ENCODE results near the gene CALB2. TPM values are rescaled to one million over a fixed set of nuclear protein-coding genes. Genes with fewer than 3 reads are reported as not detected.

Gene CALB2
- polyA plus RNA-seq, 2 of the 4 experiments (the other 2 are of a cell fraction) = 3.7 to 6.4 TPM

GRCh38 chr16:71364133-71364681 is 5.7 kb downstream of the CALB2 start (continued):
- TF ChIP-seq, protein P1, sequence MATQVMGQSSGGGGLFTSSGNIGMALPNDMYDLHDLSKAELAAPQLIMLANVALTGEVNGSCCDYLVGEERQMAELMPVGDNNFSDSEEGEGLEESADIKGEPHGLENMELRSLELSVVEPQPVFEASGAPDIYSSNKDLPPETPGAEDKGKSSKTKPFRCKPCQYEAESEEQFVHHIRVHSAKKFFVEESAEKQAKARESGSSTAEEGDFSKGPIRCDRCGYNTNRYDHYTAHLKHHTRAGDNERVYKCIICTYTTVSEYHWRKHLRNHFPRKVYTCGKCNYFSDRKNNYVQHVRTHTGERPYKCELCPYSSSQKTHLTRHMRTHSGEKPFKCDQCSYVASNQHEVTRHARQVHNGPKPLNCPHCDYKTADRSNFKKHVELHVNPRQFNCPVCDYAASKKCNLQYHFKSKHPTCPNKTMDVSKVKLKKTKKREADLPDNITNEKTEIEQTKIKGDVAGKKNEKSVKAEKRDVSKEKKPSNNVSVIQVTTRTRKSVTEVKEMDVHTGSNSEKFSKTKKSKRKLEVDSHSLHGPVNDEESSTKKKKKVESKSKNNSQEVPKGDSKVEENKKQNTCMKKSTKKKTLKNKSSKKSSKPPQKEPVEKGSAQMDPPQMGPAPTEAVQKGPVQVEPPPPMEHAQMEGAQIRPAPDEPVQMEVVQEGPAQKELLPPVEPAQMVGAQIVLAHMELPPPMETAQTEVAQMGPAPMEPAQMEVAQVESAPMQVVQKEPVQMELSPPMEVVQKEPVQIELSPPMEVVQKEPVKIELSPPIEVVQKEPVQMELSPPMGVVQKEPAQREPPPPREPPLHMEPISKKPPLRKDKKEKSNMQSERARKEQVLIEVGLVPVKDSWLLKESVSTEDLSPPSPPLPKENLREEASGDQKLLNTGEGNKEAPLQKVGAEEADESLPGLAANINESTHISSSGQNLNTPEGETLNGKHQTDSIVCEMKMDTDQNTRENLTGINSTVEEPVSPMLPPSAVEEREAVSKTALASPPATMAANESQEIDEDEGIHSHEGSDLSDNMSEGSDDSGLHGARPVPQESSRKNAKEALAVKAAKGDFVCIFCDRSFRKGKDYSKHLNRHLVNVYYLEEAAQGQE (IDR thresholded peaks at IDR 0.05) = no peak
- no peak for TF ChIP-seq ESRRA (IDR thresholded peaks at IDR 0.05; ENCODE audit: borderline replicate concordance, low read length)
- TF ChIP-seq, protein P2, sequence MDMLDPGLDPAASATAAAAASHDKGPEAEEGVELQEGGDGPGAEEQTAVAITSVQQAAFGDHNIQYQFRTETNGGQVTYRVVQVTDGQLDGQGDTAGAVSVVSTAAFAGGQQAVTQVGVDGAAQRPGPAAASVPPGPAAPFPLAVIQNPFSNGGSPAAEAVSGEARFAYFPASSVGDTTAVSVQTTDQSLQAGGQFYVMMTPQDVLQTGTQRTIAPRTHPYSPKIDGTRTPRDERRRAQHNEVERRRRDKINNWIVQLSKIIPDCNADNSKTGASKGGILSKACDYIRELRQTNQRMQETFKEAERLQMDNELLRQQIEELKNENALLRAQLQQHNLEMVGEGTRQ (IDR thresholded peaks at IDR 0.05) = no peak
- TF ChIP-seq, protein P3, sequence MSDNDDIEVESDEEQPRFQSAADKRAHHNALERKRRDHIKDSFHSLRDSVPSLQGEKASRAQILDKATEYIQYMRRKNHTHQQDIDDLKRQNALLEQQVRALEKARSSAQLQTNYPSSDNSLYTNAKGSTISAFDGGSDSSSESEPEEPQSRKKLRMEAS (IDR thresholded peaks at IDR 0.05) = no peak
- no peak for TF ChIP-seq RNF2 (IDR thresholded peaks at IDR 0.05; ENCODE audit: borderline replicate concordance, low read depth)

- Histone ChIP-seq H3K4me2 (no peak overlapping the region), H3K4me3 (no peak overlapping the region), H3K9me3 (no peaks in the 10 kb centered on the region), H3K27ac (no peak overlapping the region), H3K4me1 (peaks cover 11% of the 10 kb centered on the region)
- TF ChIP-seq HEYL (CRISPR knock-in tag; IDR thresholded peaks at IDR 0.05) (no peak), NR3C1 (IDR thresholded peaks at IDR 0.05) (no peak), ELK1 (IDR thresholded peaks at IDR 0.05; ENCODE audit: low read depth, low read length) (no peak), ZNF302 (CRISPR knock-in tag; IDR thresholded peaks at IDR 0.05) (no peak), POLR2AphosphoS2 (conservative IDR thresholded peaks at IDR 0.05; ENCODE audit: low read length) (no peak), HOXB5 (CRISPR knock-in tag; IDR thresholded peaks at IDR 0.05) (no peak), BHLHE40 (IDR thresholded peaks at IDR 0.05; ENCODE audit: low read depth, low read length) (no peak), RARB (CRISPR knock-in tag; IDR thresholded peaks at IDR 0.05) (no peak), SMC3 (IDR thresholded peaks at IDR 0.05) (no peak), RCOR1 (IDR thresholded peaks at IDR 0.05; ENCODE audit: low read depth, low read length) (no peak), ZC3H11A (IDR thresholded peaks at IDR 0.05) (no peak), EHMT2 (IDR thresholded peaks at IDR 0.05; ENCODE audit: low read depth) (no peak), MYC (IDR thresholded peaks at IDR 0.05; ENCODE audit: borderline replicate concordance, low read length) (no peak), ZFP36 (IDR thresholded peaks at IDR 0.05; ENCODE audit: borderline replicate concordance, partially characterized antibody) (no peak), HOXA7 (CRISPR knock-in tag; IDR thresholded peaks at IDR 0.05) (no peak), KDM1A (IDR thresholded peaks at IDR 0.05; ENCODE audit: low read depth) (no peak)
- TF ChIP-seq, protein P2 (IDR thresholded peaks at IDR 0.05) = no peak
- TF ChIP-seq, protein P4, sequence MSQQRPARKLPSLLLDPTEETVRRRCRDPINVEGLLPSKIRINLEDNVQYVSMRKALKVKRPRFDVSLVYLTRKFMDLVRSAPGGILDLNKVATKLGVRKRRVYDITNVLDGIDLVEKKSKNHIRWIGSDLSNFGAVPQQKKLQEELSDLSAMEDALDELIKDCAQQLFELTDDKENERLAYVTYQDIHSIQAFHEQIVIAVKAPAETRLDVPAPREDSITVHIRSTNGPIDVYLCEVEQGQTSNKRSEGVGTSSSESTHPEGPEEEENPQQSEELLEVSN (IDR thresholded peaks at IDR 0.05; ENCODE audit: borderline replicate concordance, low read depth) = no peak
- ATAC-seq (no peak), FAIRE-seq (no peak), DNase-seq (ENCODE audit: low read depth in 1 of 2, low spot score in 1 of 2) (no peak)
- WGBS (ENCODE audit: missing lambda C conversion rate) = 63% methylated on average over 10 of the region's 10 CpGs
- POLR2A ChIA-PET = no interaction called here
- CTCF ChIA-PET = interaction anchor here (2.0 to 2.6 kb wide), 2 partner anchors 48 to 135 kb away, joined by 7 to 12 read pairs; no protein-coding TSS in a partner anchor
These were observed 6.5 kb downstream of the CALB2 start for GRCh38 chr16:71365021-71365420.
